Measurements from ENCODE around the gene MCU.
"Not testable (repeated sequence)": the region's sequence is repeated elsewhere in the genome, so short reads cannot be mapped to it uniquely, and the experiment has no call there.

The MCU gene

DNA sequence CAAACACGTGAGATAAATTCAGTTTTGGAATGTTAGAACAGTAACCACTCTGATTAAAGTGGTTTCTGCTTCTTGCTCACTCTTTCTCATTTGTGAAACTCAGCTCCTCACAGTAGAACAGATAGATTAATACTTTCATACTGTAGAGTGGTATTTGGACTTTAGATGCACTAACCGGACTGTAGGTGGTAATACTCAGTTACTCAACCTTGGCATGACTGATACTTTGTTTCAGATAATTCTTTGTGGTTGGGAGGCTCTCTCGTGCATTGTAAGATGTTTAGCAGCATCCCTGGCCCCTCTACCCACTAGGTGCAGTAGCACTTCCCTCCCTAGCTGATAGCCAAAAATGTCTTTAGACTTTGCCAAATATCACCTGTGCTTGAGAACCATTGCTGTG is 37.6 kb downstream of the MCU start:
- no peak for DNase-seq (ENCODE audit: low read depth, low spot score)

GRCh38 chr10:72730479-72730878 is 38.5 kb downstream of the MCU start:
- DNase-seq (ENCODE audit: low read depth, low spot score) = no peak

DNA sequence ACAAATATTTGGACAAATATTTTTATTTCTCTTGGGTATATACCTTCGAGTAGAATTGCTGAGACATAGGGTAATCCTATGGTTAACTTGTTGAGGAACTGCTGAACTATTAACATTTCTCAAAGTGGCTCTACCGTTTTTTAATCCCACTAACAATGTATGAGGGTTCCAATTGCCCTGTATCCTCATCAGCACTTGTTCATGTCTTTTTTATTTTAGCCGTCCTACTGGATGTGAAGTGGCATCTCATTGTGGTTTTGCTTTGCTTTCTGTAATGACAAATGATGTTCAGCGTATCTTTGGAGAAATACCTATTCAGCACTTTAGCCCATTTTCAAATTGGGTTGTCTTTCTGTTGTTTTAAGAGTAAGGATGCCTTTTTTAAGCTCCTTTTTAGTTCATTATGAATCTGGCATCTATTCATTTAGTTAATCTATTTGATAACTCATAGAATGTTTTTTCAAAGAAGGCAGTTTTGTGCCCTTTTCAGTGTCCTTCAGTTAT is 40.0 kb downstream of the MCU start:
- no peak for DNase-seq (ENCODE audit: low read depth, low spot score)

GRCh38 chr10:72732521-72732920 is 40.6 kb downstream of the MCU start:
- no peak for DNase-seq (ENCODE audit: low read depth, low spot score)

DNA sequence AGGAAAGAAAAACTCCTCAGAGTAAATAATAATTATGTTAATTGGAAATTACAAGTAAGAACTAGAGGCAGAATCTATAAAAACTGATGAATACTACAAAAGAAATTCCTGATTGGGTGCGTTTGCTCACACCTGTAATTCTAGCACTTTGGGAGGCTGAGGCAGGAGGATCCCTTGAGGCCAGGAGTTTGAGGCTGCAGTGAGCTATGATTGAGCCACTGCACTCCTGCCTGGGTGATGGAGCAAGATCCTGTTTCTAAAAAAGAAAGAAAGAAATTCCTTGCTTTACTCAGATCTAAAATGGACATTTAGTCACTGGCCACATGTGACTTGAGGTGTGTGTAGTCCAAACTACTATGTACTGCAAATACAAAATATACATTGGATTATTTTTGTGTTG is 42.0 kb downstream of the MCU start:
- no peak for DNase-seq (ENCODE audit: low read depth, low spot score)

DNA sequence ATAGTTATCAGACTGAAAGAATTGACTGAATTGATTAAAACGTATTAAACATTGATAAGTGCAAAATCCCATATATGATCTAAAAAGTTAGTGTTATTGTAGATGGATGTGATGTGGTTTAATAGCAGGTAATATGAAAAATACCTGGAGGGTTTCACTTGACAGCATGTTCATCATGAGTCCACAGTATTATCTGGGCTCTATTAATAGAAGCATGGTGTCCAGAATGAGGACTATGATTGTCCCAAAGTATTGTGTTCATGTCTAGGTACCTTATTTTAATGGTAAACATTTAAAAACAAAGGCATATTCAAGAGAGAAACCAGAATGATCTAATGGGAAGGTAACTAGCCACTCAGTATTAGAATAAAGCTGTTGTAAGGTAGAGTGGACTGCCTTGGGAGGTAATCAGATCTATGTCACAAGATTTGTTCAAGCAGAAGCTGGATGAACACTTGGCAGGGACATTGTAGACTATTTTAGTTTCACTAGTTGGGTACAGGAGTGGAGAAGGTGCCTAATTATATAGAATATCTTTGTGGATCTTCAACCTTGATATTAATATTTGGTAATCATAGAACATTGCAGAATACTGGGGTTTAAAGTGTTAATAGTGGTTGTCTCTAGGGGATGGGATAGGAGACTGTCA is 43.5 kb downstream of the MCU start:
- no peak for DNase-seq (ENCODE audit: low read depth, low spot score)

- no peak for DNase-seq (ENCODE audit: low read depth, low spot score)
Observed at GRCh38 chr10:72736176-72736827, 44.4 kb downstream of the MCU start.

DNA sequence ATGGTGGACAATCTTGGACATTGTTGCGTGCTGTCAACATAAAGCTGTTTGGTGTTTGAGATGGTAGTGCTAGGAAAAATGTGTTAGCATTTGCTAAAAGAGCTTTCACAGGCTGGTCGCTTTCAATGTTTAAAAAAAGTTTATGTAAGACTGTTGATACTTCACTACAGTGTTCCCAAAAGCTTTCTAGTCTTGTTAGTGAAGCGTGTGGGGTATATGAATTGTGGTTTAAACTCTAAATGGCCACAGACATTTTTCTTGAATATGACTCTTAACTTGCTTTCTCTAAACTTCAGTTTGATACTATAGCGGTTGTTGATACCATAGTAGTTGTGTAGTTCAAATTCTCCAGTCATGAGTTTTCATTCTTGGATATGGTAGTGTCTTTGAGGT is 44.9 kb downstream of the MCU start:
- DNase-seq (ENCODE audit: low read depth, low spot score) = no peak

GRCh38 chr10:72737357-72737756 is 45.4 kb downstream of the MCU start:
- not testable (repeated sequence) for DNase-seq (ENCODE audit: low read depth, low spot score)

DNA sequence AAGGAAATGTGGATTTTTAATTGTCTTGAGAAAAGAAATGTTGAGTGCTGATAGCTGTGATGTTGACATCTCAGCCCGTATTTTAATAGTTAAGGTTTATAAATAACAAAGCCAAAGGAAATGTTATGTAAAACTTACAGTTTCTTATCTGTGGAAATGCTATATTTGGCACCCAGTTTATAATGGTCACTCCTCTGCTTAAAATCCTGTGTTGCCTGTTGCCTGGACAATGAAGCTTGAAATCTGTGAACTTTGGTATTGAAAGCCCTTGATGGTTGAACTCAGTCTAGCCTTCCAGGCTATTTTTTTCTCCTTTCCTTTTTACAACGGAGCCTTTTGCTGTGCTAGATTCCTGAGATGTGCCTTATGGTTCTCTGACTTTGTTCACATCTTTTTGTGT is 46.5 kb downstream of the MCU start:
- DNase-seq (ENCODE audit: low read depth, low spot score) = no peak

GRCh38 chr10:72740528-72740927 is 48.6 kb downstream of the MCU start:
- peak; percentile 41 for DNase-seq (ENCODE audit: low read depth, low spot score)

- DNase-seq (ENCODE audit: low read depth, low spot score) = no peak
Observed at GRCh38 chr10:72742092-72742491, 50.1 kb downstream of the MCU start.

DNA sequence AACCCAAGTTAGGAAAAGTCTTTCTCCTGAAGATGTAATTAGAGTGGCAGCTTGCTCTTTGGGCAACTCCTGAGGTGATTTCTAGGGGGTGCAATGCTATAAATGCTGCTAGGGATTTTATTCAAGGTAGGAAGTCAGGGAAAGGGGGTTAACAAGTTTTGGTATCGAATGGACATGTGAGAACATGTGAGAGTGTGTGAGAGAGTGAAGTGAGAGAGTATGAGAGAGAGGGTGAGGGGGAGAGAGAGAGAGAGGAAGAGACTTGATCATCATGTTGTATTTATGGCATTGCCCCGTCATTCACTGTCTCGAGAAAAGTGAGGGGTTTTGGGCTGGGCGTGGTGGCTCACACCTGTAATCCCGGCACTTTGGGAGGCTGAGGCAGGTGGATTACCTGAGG is 50.9 kb downstream of the MCU start:
- no peak for DNase-seq (ENCODE audit: low read depth, low spot score)

DNA sequence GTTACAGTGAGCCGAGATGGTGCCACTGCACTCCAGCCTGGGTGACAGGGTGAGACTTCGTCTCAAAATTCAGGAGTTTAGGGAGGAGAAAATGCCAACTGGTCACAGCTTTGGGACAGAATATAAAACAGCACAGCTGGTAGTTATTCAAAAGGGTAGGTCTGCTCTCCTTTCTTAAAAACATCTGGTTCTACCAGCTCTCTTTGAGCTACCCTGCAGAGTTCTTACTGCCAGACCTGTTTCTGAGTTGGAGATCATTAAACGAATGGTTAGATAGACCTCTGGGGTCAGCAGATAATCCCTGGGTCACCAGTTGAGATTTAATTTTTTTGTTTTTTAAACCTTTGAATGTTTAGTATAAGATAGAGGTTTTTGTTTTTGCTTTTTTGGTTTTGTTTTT is 52.6 kb downstream of the MCU start:
- no peak for DNase-seq (ENCODE audit: low read depth, low spot score)

GRCh38 chr10:72746426-72747363 is 54.8 kb downstream of the MCU start:
- no peak for DNase-seq (ENCODE audit: low read depth, low spot score)

- no peak for DNase-seq (ENCODE audit: low read depth, low spot score)
Observed at GRCh38 chr10:72747521-72747920, 55.6 kb downstream of the MCU start.

- DNase-seq (ENCODE audit: low read depth, low spot score) = no peak
Observed at GRCh38 chr10:72753760-72754231, 61.9 kb downstream of the MCU start.

DNA sequence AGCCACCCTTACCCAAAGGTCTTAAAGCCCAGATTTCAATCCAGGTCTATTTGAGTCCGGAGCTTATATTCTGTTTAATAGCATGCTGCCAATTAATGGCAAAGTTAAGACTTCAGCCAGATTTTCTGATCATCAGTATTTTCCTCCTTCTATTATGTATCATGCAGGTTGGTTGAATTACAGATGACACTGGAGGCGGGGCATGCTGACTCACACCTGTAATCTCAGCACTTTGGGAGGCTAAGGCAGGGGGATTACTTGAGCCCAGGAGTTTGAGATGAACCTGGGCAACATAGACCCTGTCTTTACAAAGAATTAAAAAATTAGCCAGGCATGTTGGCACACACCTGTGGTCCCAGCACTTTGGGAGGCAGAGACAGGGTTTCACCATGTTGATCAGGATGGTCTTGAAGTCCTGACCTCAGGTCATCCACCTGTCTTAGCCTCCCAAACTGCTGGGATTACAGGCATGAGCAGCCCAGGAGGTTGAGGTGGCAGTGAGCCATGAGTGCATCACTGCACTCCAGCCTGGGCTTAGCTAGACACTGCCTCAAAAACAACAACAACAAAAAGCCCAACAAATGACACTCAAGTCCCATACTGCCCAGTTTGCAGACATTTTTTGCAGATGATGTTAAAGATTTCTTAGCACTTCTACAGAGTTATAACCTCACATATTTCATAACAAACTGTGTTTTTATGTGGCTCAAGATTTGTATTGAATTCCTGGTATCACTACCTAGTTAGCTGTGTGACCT is 62.5 kb downstream of the MCU start:
- DNase-seq (ENCODE audit: low read depth, low spot score) = no peak

- DNase-seq (ENCODE audit: low read depth, low spot score) = no peak
Observed at GRCh38 chr10:72756674-72757385, 64.9 kb downstream of the MCU start.

DNA sequence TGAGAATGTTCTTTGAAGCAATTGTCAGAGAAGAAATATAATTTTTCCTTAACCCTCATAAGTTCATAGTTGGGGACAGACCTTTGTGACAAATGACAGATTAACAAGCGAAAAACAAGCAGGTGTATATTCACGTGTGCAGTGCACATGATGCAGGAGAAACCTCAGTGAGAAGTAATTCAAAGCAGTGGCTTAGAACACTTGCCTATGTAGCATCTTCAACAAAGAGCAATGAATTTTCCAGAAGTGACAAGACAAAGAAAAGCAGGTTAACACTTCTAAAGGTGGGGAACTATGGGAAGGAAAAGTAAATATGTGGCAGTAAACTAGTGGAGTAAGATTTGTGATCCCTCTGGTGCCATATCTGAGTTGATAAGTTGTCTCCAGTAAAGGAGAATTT is 65.8 kb downstream of the MCU start:
- no peak for DNase-seq (ENCODE audit: low read depth, low spot score)

- DNase-seq (ENCODE audit: low read depth, low spot score) = not testable (repeated sequence)
Observed at GRCh38 chr10:72758930-72759329, 67.0 kb downstream of the MCU start.
